Activated CD8-positive, alpha-beta memory T cell treated with anti-CD3 and anti-CD28 coated beads for 4 hours (primary cell): ENCODE measurements around the gene CTNND2.
"Not testable (repeated sequence)": the region's sequence is repeated elsewhere in the genome, so short reads cannot be mapped to it uniquely, and the experiment has no call there.

Experiments used
- DNase-seq, 2 donors: peaks; one replicate each; pipeline ENCODE4 v3.0.0-alpha.2; 2020; ENCODE audit warnings: low read depth in 2 of 2

The CTNND2 gene

DNA sequence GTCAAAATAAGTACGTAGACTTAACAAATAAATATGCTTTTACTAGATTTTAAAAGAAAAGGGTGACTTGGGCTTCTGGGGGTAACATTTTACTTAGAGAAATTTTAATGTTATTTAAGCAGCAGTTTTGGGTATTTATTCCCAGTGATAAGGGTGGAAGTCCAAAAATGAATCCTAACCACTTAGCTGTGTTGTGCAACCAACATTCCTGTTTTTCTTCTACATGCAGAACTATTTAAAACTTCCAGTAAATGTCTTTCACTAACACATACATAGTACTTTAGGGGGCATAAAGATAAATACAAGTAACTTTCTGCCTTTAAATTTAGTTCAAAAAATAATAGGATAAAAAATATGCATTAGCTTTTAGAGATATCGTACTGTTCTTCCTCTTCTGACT lies 436.7 kb downstream of the CTNND2 start:
- no peak for DNase-seq

DNA sequence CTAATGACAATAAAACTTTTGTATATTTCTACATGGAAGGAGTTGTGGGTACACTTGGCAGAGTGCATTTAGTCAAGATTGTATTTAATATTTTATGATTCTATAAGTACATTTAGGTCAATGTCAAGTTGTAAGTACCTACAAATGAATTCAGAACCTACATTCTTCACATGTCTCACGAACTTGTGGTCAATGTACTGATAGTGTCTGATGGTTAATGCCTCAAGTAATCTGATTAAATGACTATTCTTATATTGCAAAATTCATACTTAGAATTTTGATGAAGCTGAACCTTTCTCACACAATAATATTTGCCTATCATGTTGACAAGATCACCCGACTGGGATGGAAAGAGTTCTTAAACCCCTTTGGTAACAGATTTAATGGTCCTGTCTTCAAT lies 444.5 kb downstream of the CTNND2 start:
- DNase-seq, result no peak

DNA sequence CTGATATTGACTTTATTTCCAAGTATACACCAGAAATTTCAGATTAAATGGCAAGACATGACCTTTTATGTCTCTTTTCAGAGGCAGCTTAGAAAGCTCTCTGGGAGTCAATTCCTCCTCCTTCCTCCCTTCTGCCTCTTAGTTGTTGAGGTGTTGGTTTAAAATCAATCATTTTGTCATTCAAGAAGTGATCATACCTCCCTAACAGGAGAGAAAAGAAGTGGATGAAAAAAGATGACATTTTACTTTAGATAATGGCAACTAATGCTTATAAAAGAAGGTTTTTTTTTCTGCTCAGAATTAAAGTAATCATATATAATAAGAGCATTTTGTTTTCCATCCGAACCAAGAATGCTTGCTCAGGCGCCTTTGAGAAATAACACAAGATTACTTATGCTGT lies 448.7 kb downstream of the CTNND2 start:
- DNase-seq, result no peak

DNA sequence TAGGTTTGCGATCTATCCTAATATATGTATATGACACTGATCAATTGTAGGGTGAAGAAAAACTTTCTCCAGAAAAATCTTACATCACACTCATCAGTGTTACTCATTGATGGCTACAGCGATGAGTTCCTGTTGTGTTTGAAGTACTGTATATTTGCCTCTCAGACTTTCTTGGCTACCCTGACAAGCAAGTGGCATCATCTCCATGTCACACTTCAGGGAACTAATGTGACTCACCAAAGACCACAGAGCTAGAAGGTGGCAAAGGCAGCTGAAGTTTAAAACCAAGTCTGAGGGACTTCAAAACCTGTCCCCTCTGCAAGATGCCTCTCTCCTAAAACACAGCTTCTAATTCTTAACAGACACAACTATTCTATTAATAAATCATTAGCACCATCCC lies 451.4 kb downstream of the CTNND2 start:
- no peak for DNase-seq

DNA sequence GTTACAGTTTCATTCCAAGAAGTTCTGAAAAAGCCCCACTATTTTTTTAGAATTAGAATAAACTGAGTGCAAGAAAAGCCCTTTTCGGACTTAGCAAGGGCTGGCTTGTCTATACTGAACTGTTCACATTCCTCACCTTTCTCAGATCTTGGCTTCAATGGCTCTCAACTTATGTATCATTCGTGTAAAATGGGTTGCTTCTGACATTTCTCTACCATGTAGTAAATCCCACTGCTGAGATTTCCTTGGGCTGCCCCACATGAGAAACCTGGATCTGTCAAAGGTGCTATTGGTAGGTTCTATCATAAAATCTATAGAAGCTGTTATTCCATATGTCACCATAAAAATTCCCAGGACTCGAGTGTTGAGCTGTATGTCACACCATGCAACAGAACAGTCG lies 454.3 kb downstream of the CTNND2 start:
- no peak for DNase-seq

DNA sequence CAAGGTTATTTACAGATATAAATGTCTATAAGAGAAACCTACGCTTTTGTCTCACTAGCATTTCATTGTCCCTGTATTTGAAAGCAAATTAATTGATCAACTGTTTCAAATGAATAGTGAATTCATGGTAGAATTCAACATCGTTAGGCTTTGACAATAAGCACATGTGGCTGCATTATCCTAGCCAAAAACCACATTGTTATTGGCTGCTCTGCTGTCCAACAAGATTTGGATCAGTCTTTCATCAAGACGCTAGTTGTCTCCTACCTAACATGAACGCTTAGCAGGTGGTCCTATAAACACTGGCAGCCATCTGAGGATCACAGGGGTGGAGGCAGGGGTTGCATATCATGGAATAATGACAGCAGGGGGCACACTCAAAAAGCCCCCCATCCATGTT lies 455.0 kb downstream of the CTNND2 start:
- DNase-seq, result no peak

DNA sequence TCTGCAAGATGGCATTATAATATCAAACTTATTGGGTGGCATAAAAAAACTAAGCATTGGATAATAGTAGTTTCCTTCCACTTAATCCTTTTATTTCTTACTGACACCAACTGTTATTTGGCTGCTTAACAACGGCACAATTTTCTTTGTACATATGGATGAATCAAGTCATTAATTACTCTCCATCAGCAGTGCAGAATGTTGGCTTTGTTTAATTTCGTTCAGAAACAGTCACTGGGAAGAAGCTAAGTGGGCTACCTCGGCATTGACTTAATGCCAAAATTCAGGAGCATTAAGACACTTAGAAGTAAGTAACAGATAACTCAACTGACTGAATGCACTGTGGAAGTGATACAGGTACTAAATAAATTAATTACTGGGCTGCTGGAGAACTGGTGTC lies 460.4 kb downstream of the CTNND2 start:
- no peak for DNase-seq

DNA sequence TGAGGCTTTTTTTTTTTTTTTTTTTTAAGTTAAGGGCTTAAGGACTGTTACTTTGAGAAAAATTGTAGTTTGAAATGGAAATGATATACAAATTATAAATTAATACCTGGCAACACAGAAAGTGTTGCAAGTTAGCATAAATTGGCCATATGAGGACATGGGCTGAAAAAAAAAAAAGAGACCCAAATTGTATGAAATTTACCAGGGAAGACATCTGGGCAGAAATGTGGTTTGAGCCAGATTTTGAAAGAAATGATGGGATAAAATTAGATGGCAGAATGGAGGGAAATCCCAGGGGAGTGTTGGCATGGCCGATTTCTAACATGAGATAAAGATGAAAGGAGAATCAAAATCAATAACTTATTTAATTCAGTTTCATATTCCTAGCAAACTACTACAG lies 472.1 kb downstream of the CTNND2 start:
- no peak for DNase-seq

DNA sequence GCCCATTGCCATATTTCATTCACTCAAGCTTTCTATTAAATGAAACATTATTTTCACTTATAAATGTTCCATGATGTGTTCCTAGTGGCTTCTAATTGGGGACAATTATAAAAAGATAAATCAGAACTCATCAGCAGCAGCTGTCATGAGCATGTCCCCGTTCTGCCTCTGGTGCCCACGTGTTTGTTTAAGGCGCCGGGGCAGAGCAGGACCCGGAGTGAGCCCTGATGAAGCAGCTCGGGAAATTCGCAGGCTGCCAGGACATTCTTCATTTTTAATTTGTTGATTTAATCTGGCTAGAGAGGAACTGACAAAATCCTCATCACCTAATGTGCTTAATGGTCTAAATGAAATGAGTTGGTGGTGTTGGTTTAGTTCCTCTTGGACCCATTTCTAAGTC lies 475.0 kb downstream of the CTNND2 start:
- DNase-seq, result no peak

DNA sequence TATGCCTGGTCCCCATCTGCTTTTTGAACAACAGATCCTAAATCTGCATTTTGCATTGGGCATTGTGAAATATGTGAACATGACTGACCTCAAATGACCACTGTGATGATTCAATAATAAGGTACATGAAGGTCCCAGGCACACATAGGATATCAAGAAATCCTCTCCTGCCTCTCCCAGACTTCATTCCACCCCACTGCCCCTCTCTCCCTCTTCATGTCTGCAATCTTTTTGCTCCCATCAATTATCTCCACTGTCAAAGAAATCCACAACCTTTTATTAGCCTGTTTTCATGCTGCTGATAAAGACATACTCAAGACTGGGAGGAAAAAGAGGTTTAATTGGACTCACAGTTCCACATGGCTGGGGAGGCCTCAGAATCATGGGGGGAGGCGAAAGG lies 476.7 kb downstream of the CTNND2 start:
- DNase-seq, result no peak

DNA sequence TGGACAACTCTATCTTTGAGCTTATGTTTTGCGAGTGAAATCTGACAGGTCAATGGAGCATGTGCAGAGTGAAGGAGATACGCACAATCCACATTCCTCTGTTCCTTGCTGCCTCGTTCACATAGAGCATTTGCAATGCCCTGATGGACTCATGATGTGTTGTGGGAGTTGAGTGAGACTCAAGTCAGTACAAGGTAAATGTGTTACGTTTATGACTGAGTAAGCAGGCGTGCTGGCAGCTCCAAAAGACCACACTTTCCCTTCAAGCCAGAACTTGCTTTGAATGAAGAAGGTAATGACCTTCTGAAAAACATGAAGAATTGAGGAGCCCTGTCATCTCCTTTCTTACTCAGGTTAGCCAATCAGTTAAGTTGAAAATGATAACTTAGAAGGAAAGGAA lies 477.8 kb downstream of the CTNND2 start:
- DNase-seq, result no peak

DNA sequence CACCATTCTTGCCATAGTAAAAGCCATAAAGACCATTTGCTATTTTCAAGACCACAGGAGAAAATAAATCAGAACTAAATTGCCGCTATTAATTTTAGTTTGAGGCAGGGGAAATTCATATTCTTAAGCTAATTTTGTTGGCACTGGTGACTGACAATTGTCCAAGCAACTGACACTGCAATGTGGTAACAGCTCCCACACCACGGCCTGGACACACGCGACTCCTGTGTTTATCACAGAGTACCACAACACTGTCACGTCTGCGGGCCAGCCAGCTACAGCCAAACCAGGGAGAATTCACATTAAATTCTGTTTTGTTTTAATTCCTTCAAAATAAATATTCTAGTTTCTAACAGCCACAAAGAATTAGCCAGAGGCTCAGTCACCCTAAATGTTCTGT lies 481.9 kb downstream of the CTNND2 start:
- no peak for DNase-seq

DNA sequence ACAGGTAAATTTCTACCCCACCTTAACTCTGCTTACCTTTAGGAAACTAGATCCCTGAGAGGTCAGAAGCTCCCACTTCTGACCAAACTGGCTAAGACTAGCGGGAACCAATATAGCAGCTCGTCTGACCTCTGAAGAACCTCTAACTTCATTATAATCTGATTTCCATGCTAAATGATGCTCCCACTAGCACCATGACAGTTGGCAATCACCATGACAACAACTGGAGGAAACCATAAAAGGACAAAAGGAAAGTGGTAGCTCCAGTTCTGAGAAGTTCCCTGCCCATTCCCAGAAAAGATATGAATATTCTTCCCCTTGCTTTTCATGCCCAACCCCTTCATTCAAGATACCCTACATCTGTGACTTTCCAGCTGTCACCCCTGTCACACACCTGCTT lies 483.3 kb downstream of the CTNND2 start:
- DNase-seq, result no peak

DNA sequence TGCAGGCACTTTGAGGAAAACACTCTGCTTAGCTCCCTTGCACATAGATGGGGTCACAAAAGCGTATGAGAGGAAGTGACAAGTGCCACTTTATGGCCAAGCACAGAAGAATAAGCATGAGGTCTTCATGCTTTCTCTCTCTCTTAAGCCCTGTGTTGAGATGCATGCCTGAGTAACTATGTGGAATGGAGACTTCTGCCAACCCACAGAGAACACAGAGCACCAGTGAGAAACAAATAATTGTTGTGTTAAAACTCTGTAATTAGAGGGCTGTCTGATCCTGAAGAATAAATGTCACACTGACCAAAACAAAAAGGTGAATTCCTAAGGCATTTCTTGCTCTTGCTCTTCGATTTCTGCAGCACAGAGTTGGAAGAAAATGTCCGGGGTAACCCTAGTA lies 488.5 kb downstream of the CTNND2 start:
- no peak for DNase-seq

DNA sequence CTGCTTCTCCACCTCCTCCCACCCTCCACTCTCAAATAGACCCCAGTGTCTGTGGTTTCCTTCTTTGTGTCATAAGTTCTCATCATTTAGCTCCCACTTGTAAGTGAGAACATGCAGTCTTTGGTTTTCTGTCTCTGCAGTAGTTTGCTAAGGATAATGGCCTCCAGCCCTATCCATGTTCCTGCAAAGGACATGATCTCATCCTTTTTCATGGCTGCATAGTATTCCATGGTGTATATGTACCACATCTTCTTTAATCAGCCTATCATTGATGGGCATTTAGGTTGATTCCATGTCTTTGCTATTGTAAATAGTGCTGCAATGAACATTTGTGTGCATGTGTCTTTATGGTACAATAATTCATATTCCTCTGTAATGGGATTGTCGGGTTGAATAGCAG lies 489.5 kb downstream of the CTNND2 start:
- DNase-seq, result not testable (repeated sequence)

DNA sequence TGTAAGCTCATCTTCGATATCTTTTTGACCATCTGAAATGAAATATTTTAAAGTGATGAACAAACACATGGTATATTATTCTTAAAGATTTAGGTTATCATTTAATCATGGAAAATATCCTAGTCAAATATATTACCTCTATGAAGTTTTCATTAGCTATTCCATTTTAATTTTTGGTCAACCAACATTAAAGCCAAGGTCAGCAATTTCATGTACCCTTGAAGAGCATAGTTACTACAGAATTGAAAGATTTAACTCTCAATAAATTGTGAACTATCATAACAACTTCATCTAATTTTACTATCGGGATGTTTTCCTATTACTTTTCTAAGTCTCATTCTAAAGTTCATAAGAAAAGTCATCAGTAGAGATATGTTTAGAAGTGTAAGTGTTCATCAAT lies 492.6 kb downstream of the CTNND2 start:
- DNase-seq, result no peak

DNA sequence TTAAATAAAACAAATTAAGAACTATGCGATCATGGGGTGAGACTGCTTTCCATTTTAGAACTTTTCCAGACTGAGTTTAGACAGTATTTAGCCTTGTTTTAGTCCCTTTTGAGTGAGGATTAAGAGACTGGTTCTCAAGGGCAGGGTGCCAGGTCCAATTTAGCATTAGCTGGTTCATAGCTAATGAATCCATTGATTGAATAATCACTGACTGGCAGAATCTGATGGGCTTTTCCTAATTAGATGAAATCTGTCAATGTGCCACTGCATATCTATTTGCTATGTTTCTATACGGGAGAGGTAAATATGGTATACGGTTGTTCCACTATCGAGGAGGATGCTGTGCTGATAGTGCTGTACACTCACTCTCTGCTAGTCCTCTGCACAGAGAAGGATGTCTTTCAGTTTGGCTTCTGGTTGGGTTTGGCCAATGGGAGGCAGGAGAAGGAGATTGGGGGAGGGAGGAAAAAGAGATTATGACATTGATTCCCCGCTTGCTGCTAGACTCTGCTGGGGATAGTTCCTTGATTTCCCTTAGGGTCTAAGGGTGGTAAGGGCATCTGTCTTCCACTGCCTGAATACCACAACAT lies 496.6 kb downstream of the CTNND2 start:
- no peak for DNase-seq

DNA sequence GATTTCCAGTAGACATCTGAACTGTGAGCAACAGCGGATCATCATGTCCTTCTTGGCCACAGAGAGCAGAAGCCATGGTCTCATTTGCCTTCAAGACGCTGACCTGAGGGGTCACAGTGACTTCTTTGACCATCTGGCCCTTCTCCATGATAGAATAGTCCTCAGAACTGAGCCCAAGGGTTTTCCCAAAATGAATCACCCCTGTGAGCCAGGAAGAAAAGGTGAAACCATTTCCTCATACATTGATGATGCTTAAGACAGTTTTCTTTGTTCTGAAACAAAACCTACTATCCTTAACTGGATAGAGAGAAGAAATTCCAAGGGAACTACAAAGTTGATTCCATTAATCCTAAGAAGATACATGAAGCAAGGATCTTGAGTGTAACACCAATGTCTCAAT lies 503.9 kb downstream of the CTNND2 start:
- DNase-seq, result no peak

DNA sequence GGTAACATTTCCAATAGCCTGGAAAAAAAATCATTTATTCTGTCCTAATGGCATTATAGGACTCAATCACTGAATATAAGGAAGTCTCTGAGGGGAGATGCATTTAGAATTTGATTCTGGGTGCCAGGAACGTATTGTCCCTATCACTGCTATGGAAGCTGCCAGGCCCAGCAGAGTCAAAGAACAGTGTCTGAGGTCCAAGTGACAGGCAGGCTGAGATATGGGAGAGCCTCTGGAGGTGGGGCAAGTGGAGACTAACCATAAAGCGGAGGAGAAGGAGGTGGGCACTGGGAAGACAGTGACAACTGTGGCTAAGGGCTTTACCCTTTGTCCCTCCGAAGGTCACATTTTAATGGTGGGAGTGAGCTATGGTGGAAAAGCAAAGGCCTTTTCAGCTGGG lies 505.5 kb downstream of the CTNND2 start:
- DNase-seq, result no peak

DNA sequence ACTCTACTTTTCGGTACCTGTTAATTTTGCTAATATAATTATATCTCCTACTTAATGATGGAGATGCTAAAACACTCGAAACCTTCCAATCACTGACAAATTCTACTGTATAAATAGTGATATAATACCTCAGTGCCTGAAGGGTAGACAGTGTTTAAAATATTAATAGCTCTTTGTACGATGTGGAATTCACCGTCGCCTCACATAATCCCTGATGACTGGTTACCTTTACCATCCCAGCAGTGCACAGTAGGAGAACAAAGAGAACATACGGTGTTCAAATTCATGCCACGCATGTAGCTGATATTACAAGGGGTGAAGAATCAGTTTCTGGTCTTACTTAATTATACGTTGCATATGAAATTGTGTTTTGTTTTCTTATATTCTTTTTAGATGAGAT lies 506.7 kb downstream of the CTNND2 start:
- no peak for DNase-seq

DNA sequence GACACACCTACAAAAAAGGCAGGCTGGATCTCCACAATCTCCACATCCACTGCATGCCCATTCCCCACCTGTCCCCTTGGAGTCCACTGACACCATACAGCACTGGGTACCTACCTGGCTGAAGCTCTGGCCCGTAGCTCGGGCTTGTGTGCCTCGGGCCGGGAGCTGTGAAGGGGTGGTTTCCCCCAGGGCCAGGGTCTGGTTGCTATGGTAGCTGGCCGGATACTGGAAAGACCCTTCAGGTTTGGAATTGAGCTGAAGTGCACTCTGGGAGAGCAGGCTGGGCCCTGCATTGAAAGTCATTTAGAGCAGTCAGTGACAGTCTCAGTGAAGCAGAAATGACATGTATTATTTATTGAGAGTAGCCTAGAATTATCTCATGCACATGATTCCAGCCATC lies 507.3 kb downstream of the CTNND2 start:
- no peak for DNase-seq

DNA sequence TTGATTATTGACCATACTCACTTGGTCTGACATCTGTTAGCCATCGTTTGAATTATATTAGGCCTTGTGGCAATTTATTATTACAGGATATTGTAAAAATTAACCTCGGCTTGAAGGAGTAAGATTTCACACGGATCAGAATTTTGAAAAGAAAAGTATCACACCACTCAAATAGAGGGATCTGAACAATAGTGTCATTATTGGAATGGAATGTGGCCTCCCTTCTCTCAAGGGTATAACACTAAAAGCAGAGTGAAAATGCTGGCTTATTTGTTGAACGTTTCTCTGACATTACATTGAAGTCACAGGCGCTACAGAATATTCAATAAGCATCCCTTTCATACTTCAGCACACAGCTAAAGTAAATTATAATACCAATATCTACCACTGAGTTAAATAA lies 509.3 kb downstream of the CTNND2 start:
- DNase-seq, result no peak

DNA sequence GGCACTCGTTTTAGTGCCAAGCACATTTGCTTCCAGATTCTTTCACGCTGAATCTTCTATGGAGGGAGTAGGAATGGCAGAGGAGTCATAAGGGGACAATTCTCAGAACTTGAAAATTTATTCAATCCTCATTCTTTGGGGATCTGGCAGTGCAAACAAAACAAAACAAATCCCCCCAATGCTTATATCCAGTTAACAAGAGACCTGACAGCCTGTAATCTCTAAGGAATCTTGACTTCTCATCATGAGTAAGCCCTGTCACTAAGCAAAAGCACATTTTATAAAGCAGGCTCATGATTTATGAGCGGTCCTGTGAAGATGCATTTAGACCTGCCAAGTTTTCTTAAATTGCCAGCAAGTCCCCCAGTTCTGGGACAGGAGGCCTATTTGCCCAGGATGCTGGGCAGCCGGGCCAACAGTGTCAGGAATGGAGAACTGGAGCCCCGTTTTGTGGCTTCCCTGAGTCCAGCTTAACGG lies 513.9 kb downstream of the CTNND2 start:
- no peak for DNase-seq

DNA sequence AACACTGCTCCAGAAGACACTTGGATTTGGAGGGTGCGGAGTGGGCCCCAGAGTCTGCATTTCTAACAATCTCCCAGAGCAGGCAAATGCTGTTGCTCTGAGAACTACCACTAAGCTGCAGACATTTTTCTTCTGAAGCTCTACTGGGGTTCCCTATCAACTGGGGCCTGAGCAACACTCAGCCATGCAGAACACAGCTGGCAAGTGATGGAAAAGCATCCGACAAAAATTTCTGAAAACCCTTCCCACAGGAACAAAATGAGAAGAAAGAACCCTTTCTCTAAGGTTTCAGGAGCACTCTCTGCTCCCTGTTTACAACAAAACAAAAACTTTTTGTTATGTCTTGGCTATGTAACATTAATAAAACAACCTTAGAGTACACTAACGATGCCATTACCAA lies 516.9 kb downstream of the CTNND2 start:
- DNase-seq, result no peak

DNA sequence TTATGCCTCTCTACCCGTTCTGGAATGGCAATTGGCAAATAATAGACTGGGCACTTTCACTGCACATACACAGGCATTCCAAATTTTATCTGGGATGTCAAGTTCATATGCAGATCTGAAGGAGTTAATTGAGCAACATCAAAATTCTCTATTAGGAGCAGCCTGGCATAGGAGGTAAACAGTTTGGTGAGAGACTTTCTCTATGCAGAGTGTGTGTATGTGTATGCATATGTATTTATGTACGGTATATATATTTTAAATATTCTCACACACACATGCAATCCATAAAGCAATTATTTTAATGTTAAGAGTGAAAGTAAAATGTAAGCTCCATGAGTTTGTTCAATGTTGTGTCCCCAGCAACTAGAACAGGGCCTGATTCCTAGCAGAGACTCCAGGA lies 517.8 kb downstream of the CTNND2 start:
- no peak for DNase-seq
